Measurements from ENCODE around the gene GALNT1.

Gene GALNT1

GRCh38 chr18:35711227-35711626 lies 129.7 kb downstream of the GALNT1 start:
- no peak for DNase-seq (ENCODE audit: low read depth in 1 of 2, low spot score in 1 of 2)

GRCh38 chr18:35713545-35713944 lies 132.0 kb downstream of the GALNT1 start:
- no peak for DNase-seq (ENCODE audit: low read depth in 1 of 2, low spot score in 1 of 2)

- DNase-seq (ENCODE audit: low read depth in 1 of 2, low spot score in 1 of 2), result no peak
Observed at GRCh38 chr18:35714539-35714938, 133.0 kb downstream of the GALNT1 start.

GRCh38 chr18:35715139-35715538 lies 133.6 kb downstream of the GALNT1 start:
- DNase-seq (ENCODE audit: low read depth in 1 of 2, low spot score in 1 of 2), result no peak

- DNase-seq (ENCODE audit: low read depth in 1 of 2, low spot score in 1 of 2), result no peak
Observed at GRCh38 chr18:35716169-35716831, 134.8 kb downstream of the GALNT1 start.

- no peak for DNase-seq (ENCODE audit: low read depth in 1 of 2, low spot score in 1 of 2)
Observed at GRCh38 chr18:35717182-35717581, 135.6 kb downstream of the GALNT1 start.

- no peak for DNase-seq (ENCODE audit: low read depth in 1 of 2, low spot score in 1 of 2)
Observed at GRCh38 chr18:35721431-35722081, 140.0 kb downstream of the GALNT1 start.

GRCh38 chr18:35728676-35729075 lies 147.1 kb downstream of the GALNT1 start:
- DNase-seq (ENCODE audit: low read depth in 1 of 2, low spot score in 1 of 2), result no peak

- no peak for DNase-seq (ENCODE audit: low read depth in 1 of 2, low spot score in 1 of 2)
Observed at GRCh38 chr18:35729991-35730668, 148.6 kb downstream of the GALNT1 start.

GRCh38 chr18:35730691-35731370 lies 149.3 kb downstream of the GALNT1 start:
- no peak for DNase-seq (ENCODE audit: low read depth in 1 of 2, low spot score in 1 of 2)

- no peak for DNase-seq (ENCODE audit: low read depth in 1 of 2, low spot score in 1 of 2)
Observed at GRCh38 chr18:35731701-35732100, 150.2 kb downstream of the GALNT1 start.

GRCh38 chr18:35732162-35732561 lies 150.6 kb downstream of the GALNT1 start:
- no peak for DNase-seq (ENCODE audit: low read depth in 1 of 2, low spot score in 1 of 2)

- DNase-seq (ENCODE audit: low read depth in 1 of 2, low spot score in 1 of 2), result no peak
Observed at GRCh38 chr18:35732636-35733035, 151.1 kb downstream of the GALNT1 start.

- DNase-seq (ENCODE audit: low read depth in 1 of 2, low spot score in 1 of 2), result no peak
Observed at GRCh38 chr18:35733408-35733807, 151.9 kb downstream of the GALNT1 start.

- DNase-seq (ENCODE audit: low read depth in 1 of 2, low spot score in 1 of 2), result no peak
Observed at GRCh38 chr18:35736696-35737095, 155.2 kb downstream of the GALNT1 start.

- DNase-seq (ENCODE audit: low read depth in 1 of 2, low spot score in 1 of 2), result no peak
Observed at GRCh38 chr18:35739778-35740177, 158.2 kb downstream of the GALNT1 start.

- no peak for DNase-seq (ENCODE audit: low read depth in 1 of 2, low spot score in 1 of 2)
Observed at GRCh38 chr18:35740656-35741055, 159.1 kb downstream of the GALNT1 start.

GRCh38 chr18:35743916-35744315 lies 162.4 kb downstream of the GALNT1 start:
- DNase-seq (ENCODE audit: low read depth in 1 of 2, low spot score in 1 of 2), result no peak

- no peak for DNase-seq (ENCODE audit: low read depth in 1 of 2, low spot score in 1 of 2)
Observed at GRCh38 chr18:35745814-35746213, 164.3 kb downstream of the GALNT1 start.

GRCh38 chr18:35746826-35747339 lies 165.3 kb downstream of the GALNT1 start:
- no peak for DNase-seq (ENCODE audit: low read depth in 1 of 2, low spot score in 1 of 2)

GRCh38 chr18:35747894-35748472 lies 166.4 kb downstream of the GALNT1 start:
- no peak for DNase-seq (ENCODE audit: low read depth in 1 of 2, low spot score in 1 of 2)
